ENCODE measurements around the gene BASP1.

BASP1 gene, protein sequence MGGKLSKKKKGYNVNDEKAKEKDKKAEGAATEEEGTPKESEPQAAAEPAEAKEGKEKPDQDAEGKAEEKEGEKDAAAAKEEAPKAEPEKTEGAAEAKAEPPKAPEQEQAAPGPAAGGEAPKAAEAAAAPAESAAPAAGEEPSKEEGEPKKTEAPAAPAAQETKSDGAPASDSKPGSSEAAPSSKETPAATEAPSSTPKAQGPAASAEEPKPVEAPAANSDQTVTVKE

DNA sequence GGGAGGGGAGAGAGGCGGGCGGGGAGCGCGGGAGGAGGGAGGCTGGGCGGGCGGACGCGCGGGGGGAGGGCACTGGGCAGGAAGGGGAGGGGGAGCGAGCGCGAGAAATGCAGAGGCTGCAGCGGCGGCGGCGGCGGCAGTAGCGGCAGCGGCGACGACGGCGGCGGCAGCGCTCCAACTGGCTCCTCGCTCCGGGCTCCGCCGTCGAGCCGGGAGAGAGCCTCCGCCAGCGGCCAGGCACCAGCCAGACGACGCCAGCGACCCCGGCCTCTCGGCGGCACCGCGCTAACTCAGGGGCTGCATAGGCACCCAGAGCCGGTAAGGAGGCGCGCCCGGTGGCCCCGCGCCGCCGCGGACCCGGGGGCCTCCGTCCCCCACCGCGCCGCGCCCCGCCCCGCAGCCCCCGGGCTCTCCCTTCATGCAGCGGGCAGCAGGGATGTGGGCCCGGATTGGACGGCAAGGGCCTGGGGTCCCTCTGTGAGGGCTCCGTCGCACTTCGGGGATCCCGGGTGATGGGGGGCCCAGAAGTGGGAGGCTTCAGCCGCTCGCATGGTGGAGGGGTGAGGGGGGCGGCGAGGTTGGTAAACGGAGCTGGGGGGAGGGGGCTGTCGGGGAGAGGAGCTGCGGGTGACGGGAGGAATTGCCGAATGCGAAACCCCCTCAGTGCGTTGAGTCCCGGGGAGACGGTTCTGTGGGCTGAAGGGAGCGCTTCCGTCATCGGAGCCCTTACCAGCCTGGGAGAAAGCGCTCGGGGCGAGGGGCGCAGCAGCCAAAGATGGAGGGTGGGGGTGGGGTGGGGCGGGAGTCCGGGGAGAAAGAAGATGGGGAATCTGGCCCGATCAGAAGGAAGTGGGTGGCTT, at the start of gene BASP1:
TSS of gene BASP1 (plus strand) at position 139 of the 860 bp plus-strand sequence. CDS start 57,586 bp downstream, outside the sequence.
- peaks cover 54% of the 10 kb centered on the region for H3K4me1 ChIP-seq (ENCODE audit: control insufficient read depth, insufficient read depth, low read length)
- peak within 1 kb of the TSS; percentile 32; the same call in 1 of the 2 replicates for H3K27ac ChIP-seq (ENCODE audit: low read depth, low read length)
- H3K9me3 ChIP-seq (ENCODE audit: control insufficient read depth, insufficient read depth, low read depth, low read length), result no peaks in the 10 kb centered on the region
- H3K36me3 ChIP-seq (ENCODE audit: control insufficient read depth, insufficient read depth, low read length), result peaks cover 5% of the 10 kb centered on the region; the same call in 1 of the 2 replicates
- H3K4me3 ChIP-seq (ENCODE audit: low read depth, low read length), result peak within 1 kb of the TSS; percentile 87
- H3K9ac ChIP-seq (ENCODE audit: low read length), result peak within 1 kb of the TSS; percentile 83
- no peaks in the 10 kb centered on the region for H3K27me3 ChIP-seq (ENCODE audit: control insufficient read depth, insufficient read depth, low read length)

DNA sequence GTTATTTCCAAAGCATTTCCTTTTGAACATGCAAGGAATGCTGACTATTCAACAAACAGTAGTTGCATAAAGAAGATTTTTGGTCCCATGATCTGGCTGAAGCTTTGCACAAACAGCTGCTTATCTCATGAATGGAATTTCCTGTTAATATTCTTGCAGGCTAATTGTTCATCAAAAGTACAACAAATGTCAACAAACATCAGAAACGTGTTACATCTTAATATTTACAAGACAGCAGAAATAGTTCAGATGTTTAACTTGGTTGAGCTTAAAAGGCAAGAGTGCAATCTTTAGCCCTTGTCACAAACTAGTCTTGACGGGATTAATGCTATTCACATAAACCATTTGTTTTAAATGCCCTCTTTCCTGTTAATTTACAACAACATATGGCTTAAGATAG, 47.9 kb upstream of the BASP1 start:
- no peaks in the 10 kb centered on the region for H3K27me3 ChIP-seq (ENCODE audit: control insufficient read depth, insufficient read depth, low read length)
- H3K27ac ChIP-seq (ENCODE audit: low read depth, low read length), result no peak overlapping the region
- no peaks in the 10 kb centered on the region for H3K9me3 ChIP-seq (ENCODE audit: control insufficient read depth, insufficient read depth, low read depth, low read length)
- H3K36me3 ChIP-seq (ENCODE audit: control insufficient read depth, insufficient read depth, low read length), result no peaks in the 10 kb centered on the region
- peaks cover 27% of the 10 kb centered on the region for H3K4me1 ChIP-seq (ENCODE audit: control insufficient read depth, insufficient read depth, low read length)
- no peak overlapping the region for H3K9ac ChIP-seq (ENCODE audit: low read length)
- no peak overlapping the region for H3K4me3 ChIP-seq (ENCODE audit: low read depth, low read length)

DNA sequence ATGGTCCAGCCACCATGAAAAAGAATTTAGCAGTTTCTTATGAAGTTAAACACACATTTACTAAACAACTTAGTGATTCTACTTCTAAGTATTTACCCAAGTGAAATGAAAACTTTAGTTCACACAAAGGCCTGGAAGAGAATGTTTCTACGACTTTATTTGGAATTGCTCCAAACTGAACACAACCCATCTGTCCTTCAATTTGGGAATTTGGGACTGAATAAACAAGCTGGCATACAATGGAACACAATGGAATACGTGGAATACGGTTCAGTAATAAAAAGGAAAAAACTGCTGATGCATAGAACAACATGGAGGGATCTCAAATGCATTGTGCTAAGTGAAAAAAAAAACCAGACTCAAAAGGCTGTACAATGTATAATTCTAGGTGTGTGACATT, 44.6 kb upstream of the BASP1 start:
- Histone ChIP-seq H3K9ac (ENCODE audit: low read length) (no peak overlapping the region), H3K4me1 (ENCODE audit: control insufficient read depth, insufficient read depth, low read length) (peaks cover 10% of the 10 kb centered on the region; the same call in 1 of the 2 replicates), H3K36me3 (ENCODE audit: control insufficient read depth, insufficient read depth, low read length) (no peaks in the 10 kb centered on the region), H3K27ac (ENCODE audit: low read depth, low read length) (no peak overlapping the region), H3K27me3 (ENCODE audit: control insufficient read depth, insufficient read depth, low read length) (no peaks in the 10 kb centered on the region), H3K4me3 (ENCODE audit: low read depth, low read length) (no peak overlapping the region), H3K9me3 (ENCODE audit: control insufficient read depth, insufficient read depth, low read depth, low read length) (no peaks in the 10 kb centered on the region)

DNA sequence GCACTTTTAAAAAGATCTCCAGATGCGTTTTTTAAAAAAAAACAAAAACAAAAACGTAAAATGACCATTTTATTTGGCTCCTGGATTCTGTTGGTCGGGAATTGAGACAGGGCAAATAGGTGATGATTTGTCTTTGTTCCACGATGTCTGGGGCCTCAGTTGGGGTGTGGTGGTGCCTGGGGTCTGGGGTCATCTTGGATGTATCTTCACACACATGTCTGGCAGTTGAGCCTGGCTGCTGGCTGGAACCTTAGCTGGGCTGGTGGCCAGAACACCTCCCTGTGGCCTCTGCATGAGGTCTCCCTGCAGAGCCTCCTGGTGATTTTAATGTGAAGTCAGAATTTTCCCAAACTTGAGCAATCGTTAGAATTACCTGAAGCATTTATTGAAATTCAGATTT, 42.5 kb upstream of the BASP1 start:
- H3K9me3 ChIP-seq (ENCODE audit: control insufficient read depth, insufficient read depth, low read depth, low read length), result no peaks in the 10 kb centered on the region
- no peaks in the 10 kb centered on the region for H3K36me3 ChIP-seq (ENCODE audit: control insufficient read depth, insufficient read depth, low read length)
- no peaks in the 10 kb centered on the region for H3K27me3 ChIP-seq (ENCODE audit: control insufficient read depth, insufficient read depth, low read length)
- no peak overlapping the region for H3K9ac ChIP-seq (ENCODE audit: low read length)
- H3K27ac ChIP-seq (ENCODE audit: low read depth, low read length), result no peak overlapping the region
- no peaks in the 10 kb centered on the region; the same call in 1 of the 2 replicates for H3K4me1 ChIP-seq (ENCODE audit: control insufficient read depth, insufficient read depth, low read length)
- H3K4me3 ChIP-seq (ENCODE audit: low read depth, low read length), result no peak overlapping the region

DNA sequence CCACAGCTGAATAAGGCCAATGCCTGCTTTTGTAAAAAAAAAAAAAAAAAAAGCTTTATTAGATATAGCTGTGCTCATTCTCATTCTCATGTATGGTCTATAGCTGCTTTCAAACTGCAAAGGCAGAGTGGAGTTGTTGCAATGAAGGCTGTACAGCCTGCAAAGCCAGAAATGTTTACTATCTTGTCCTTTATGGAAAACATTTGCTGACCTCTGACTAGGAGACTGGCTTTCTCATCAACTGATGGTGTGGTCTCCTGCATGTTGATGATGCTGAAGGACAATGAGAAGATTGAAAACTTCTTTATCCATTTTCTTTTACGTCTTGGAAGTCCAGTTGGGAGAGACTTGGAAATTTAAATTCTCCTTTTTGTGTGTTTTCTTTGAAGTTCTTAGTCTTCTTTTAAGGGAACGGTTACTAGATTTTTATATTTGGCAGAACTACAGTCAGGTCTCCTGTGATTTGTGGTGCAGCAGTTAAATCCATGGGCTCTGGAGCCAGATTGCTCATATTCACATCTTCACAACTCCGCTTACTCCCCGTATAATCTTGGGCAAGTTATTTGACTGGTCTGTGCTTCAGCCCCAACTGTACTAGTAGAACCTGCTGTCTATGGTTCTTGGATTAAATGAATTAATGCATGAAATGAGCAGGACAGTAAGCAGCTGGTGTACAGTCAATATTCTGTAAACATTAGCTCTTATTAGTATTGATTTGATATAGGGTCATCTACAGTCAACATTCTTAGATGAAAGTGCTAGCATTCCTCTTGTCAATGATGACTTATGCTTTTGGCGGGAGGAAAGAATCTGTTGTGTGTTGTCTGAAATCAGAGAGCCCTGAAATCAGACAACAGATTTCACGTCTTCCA, 39.7 kb upstream of the BASP1 start:
- H3K9ac ChIP-seq (ENCODE audit: low read length), result no peak overlapping the region
- H3K4me1 ChIP-seq (ENCODE audit: control insufficient read depth, insufficient read depth, low read length), result peaks cover 2% of the 10 kb centered on the region; the same call in 1 of the 2 replicates

DNA sequence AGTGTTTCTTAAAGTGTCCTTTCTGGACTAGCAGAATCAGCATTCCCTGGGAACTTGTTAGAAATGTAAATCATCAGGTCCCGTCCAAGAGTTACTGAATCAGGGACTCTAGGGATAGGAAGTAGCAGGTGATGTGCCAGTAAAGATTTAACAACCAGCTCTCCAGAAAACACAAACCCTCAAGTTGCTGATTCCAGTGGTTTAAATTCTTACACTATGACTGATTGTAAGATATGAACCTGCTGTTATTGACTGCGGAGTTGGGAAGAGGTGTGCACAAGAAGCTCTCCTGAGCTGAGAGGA, 39.1 kb upstream of the BASP1 start:
- Histone ChIP-seq H3K4me3 (ENCODE audit: low read depth, low read length) (no peak overlapping the region), H3K27me3 (ENCODE audit: control insufficient read depth, insufficient read depth, low read length) (no peaks in the 10 kb centered on the region), H3K4me1 (ENCODE audit: control insufficient read depth, insufficient read depth, low read length) (peaks cover 2% of the 10 kb centered on the region; the same call in 1 of the 2 replicates), H3K9me3 (ENCODE audit: control insufficient read depth, insufficient read depth, low read depth, low read length) (no peaks in the 10 kb centered on the region), H3K27ac (ENCODE audit: low read depth, low read length) (no peak overlapping the region), H3K36me3 (ENCODE audit: control insufficient read depth, insufficient read depth, low read length) (no peaks in the 10 kb centered on the region), H3K9ac (ENCODE audit: low read length) (no peak overlapping the region)

More for the DNA sequence above, 39.7 kb upstream of the BASP1 start:
- no peaks in the 10 kb centered on the region for H3K36me3 ChIP-seq (ENCODE audit: control insufficient read depth, insufficient read depth, low read length)
- H3K27ac ChIP-seq (ENCODE audit: low read depth, low read length), result no peak overlapping the region
- H3K27me3 ChIP-seq (ENCODE audit: control insufficient read depth, insufficient read depth, low read length), result no peaks in the 10 kb centered on the region
- H3K9me3 ChIP-seq (ENCODE audit: control insufficient read depth, insufficient read depth, low read depth, low read length), result no peaks in the 10 kb centered on the region
- H3K4me3 ChIP-seq (ENCODE audit: low read depth, low read length), result no peak overlapping the region

DNA sequence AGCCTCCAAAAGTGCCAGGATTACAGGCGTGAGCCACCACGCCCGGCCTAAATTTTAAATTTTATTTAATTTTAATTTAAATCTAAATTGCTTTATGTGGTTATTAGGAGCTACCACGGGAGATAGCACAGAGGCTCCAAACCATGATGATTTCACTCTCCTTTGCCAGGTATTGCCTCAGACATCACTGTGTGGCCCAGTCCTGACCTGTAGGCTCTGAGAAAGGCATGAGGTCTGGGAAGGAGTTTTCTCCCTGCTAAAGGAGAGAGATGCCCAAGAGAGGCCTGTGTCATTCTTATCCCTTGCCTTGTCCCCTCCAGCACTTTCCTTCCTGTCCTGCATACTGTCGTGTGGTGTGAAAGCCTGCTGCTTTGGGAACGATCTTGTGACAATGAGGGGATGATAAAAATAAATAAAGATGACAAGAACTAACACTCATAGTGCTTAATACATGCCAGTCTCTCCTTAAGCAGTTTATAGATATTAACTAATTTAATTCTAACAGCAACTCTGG, 37.0 kb upstream of the BASP1 start:
- Histone ChIP-seq H3K4me1 (ENCODE audit: control insufficient read depth, insufficient read depth, low read length) (peaks cover 2% of the 10 kb centered on the region; the same call in 1 of the 2 replicates), H3K9ac (ENCODE audit: low read length) (no peak overlapping the region), H3K27ac (ENCODE audit: low read depth, low read length) (no peak overlapping the region; the same call in 1 of the 2 replicates), H3K27me3 (ENCODE audit: control insufficient read depth, insufficient read depth, low read length) (no peaks in the 10 kb centered on the region), H3K36me3 (ENCODE audit: control insufficient read depth, insufficient read depth, low read length) (no peaks in the 10 kb centered on the region), H3K4me3 (ENCODE audit: low read depth, low read length) (no peak overlapping the region), H3K9me3 (ENCODE audit: control insufficient read depth, insufficient read depth, low read depth, low read length) (no peaks in the 10 kb centered on the region)

DNA sequence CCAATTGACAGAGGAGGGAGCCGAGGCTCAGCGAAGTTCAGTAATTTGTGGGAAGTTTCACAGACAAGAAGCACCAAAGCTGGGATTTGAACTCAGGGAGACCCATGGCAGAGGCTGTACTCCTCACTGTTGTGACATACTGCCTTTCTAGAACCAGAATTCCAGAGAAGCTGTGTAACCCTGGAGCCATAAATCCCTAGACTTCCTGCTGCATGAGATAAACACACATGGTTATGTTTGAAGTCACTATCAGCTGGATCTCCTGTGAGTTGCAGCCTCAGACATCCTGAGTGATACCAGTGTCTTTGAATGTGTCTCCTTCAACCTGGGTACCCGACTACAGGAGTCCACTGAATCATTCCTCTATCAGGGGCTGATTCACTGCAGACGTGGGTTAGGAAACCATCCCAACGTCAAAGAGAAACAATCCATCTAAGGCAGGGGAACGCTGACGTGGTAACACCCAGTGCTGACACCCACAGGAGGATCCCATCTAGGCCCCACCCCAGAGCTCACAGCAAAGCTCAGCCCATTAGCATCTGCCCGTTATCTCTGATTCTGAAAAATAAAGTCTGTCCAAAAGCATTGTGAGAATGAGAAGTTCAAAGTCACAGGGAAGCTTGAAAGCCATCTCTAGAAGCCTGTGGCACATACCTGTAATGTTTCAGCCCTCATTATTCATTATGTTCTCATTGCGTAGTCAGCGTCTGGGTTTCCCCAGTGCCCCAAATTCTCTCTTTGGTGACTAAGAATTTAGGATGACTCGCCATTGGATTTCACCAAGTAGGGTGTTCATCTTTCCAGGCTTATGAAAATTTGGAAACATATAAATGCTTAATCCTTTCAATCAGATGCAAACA, 36.3 kb upstream of the BASP1 start:
- Histone ChIP-seq H3K9ac (ENCODE audit: low read length) (no peak overlapping the region), H3K4me3 (ENCODE audit: low read depth, low read length) (no peak overlapping the region), H3K4me1 (ENCODE audit: control insufficient read depth, insufficient read depth, low read length) (peaks cover 2% of the 10 kb centered on the region; the same call in 1 of the 2 replicates), H3K27ac (ENCODE audit: low read depth, low read length) (no peak overlapping the region; the same call in 1 of the 2 replicates), H3K36me3 (ENCODE audit: control insufficient read depth, insufficient read depth, low read length) (no peaks in the 10 kb centered on the region), H3K9me3 (ENCODE audit: control insufficient read depth, insufficient read depth, low read depth, low read length) (no peaks in the 10 kb centered on the region), H3K27me3 (ENCODE audit: control insufficient read depth, insufficient read depth, low read length) (no peaks in the 10 kb centered on the region)

DNA sequence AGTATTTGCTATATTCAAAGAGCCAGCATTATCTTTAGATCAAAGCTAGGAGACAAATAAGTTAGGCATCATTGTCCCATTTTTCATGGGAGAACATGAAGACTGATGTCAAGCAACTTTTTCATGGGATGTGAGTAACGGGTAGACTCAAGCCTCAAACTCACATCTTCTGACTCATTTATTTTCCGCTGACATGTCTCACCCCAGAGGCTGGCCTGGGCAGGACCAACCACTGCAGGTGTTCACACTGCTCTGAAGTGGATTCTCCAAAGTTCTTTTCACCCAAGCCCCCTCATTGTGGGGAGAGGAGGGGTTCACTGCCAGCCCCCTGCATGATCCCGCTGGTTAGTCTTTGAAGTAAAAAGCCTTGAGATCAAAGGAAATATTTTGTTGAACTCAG, 34.9 kb upstream of the BASP1 start:
- no peak overlapping the region for H3K4me3 ChIP-seq (ENCODE audit: low read depth, low read length)
- H3K27me3 ChIP-seq (ENCODE audit: control insufficient read depth, insufficient read depth, low read length), result no peaks in the 10 kb centered on the region
- peaks cover 2% of the 10 kb centered on the region; the same call in 1 of the 2 replicates for H3K4me1 ChIP-seq (ENCODE audit: control insufficient read depth, insufficient read depth, low read length)
- H3K9ac ChIP-seq (ENCODE audit: low read length), result no peak overlapping the region
- H3K36me3 ChIP-seq (ENCODE audit: control insufficient read depth, insufficient read depth, low read length), result no peaks in the 10 kb centered on the region
- no peak overlapping the region for H3K27ac ChIP-seq (ENCODE audit: low read depth, low read length)
- no peaks in the 10 kb centered on the region for H3K9me3 ChIP-seq (ENCODE audit: control insufficient read depth, insufficient read depth, low read depth, low read length)

DNA sequence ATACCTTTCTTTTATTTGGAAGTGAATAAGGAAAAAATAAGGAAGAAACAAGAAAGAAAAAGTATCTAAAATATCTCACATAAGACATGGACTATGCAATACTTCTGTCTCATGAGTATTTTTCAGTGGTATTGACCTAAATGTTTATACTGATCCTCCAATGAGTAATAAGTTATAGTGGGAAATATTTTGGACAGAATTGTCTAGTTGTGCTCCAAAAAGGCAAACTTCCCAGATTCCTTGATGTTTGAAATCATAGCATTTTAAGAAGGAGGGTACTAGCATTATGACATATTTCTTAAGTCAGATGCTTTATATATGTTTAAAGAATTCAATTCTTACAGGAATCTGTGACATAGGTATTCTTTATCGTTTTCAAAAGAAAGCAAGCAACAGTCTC, 34.5 kb upstream of the BASP1 start:
- Histone ChIP-seq H3K27me3 (ENCODE audit: control insufficient read depth, insufficient read depth, low read length) (no peaks in the 10 kb centered on the region), H3K27ac (ENCODE audit: low read depth, low read length) (no peak overlapping the region)

More for the DNA sequence above, 34.5 kb upstream of the BASP1 start:
- Histone ChIP-seq H3K4me3 (ENCODE audit: low read depth, low read length) (no peak overlapping the region), H3K9ac (ENCODE audit: low read length) (no peak overlapping the region), H3K9me3 (ENCODE audit: control insufficient read depth, insufficient read depth, low read depth, low read length) (no peaks in the 10 kb centered on the region), H3K4me1 (ENCODE audit: control insufficient read depth, insufficient read depth, low read length) (peaks cover 2% of the 10 kb centered on the region; the same call in 1 of the 2 replicates), H3K36me3 (ENCODE audit: control insufficient read depth, insufficient read depth, low read length) (no peaks in the 10 kb centered on the region)
